ENCODE data around the gene C10orf62.
"Not testable (repeated sequence)": the region's sequence is repeated elsewhere in the genome, so short reads cannot be mapped to it uniquely, and the experiment has no call there.

C10orf62 gene

DNA sequence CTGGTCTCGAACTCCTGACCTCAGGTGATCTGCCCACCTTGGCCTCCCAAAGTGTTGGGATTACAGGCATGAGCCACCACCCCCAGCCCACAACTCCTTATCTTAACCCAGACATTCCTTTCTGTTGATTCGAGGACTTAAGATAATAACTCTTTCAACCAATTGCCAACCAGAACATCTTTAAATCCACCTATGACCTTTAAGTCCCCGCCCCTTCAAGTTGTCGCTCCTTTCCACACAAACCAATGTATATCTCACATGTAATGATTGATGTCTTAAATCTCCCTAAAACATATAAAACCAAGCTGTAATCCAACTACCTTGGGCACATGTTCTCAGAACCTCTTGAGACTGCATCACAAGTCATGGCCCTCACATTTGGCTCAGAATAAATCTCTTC lies 24.7 kb upstream of the C10orf62 start:
- DNase-seq (ENCODE audit: low read depth in 2 of 2), result no peak

- DNase-seq (ENCODE audit: low read depth in 2 of 2), result no peak
These were observed 23.1 kb upstream of the C10orf62 start for GRCh38 chr10:97566336-97566996.

- no peak for DNase-seq (ENCODE audit: low read depth in 2 of 2)
These were observed 21.6 kb upstream of the C10orf62 start for GRCh38 chr10:97567891-97568290.

DNA sequence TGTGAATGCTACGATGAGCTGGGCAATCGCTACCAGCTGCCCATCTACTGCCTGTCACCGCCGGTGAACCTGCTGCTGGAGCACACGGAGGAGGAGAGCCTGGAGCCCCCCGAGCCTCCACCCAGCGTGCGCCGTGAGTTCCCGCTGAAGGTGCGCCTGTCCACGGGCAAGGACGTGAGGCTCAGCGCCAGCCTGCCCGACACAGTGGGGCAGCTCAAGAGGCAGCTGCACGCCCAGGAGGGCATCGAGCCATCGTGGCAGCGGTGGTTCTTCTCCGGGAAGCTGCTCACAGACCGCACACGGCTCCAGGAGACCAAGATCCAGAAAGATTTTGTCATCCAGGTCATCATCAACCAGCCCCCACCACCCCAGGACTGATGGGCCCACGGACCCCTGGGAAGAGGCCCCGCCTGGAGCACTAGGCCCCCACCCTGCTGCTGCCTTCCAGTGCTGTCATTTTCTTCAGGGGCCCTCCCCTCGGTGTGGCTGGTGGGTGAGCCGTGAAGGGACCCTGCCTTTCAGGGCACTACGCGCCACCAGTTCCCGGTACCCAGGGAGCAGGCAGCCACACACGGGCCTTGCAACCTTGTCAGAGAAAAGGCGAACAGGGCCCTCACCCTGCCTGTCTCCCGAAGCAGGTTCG lies 19.3 kb upstream of the C10orf62 start:
- no peak for DNase-seq (ENCODE audit: low read depth in 2 of 2)

- DNase-seq (ENCODE audit: low read depth in 2 of 2), result no peak
These were observed 18.6 kb upstream of the C10orf62 start for GRCh38 chr10:97570789-97571471.

DNA sequence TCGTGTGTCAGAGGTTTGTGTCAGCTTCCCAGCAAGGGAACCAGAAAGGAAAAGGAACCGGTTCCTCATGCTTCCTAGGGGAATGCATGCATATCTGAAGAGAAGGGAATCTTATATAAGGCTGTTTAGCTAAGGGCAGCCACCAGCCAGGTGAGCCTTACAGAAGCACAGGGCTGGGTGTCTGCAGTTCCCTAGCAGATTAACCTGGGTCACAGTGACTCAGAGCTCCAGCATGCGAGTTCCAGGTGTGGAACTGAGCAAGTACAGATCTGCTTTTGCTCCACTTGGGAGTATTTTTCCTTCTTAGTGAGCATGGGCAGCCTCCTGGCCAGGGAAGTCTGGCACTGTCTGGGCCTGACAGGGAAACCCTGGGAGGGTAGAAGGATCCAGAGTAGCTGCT lies 17.9 kb upstream of the C10orf62 start:
- no peak for DNase-seq (ENCODE audit: low read depth in 2 of 2)

DNA sequence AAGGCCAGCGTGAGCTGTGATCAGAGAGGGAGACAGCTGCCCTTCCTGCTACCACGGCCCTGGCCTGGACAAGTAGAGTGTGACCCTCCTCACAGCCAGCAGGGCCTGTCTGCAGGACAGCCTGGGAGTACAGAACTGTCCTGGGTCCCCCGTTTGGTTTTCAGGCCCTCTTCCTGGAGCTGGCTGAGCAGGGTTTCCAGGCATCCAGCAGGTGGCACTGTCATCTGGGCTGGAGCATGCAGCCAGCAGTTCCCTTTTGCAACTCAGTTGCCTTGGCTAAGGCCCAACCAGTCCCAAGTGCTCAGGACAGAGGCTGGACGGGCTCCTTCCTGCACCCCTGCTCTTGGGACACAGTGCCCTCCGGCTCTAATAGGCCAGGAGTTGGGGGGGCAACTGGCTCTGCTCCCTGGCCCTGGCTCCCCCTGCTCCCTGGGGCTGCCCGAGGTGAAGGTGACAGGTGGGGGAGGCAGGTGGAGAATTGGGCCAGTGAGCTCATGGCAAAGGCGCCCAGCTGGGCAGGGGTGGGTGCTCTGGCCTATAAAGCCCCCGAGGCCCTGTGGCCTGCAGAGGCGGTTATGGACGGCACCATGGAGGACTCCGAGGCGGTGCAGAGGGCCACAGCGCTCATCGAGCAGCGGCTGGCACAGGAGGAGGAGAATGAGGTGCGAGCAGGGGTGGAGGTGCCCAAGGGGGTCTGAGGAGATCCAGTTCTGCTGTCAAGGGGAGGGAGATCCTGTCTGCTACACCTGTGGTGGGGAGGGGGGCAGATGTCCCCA lies 17.1 kb upstream of the C10orf62 start, which contains the start of gene ANKRD2:
TSS of gene ANKRD2 (plus strand) at position 566 of the 776 bp plus-strand sequence. CDS start at position 576, 10 bp downstream.
- DNase-seq (ENCODE audit: low read depth in 2 of 2), result peak; percentile 4 to 40

- no peak for DNase-seq (ENCODE audit: low read depth in 2 of 2)
These were observed 16.5 kb upstream of the C10orf62 start for GRCh38 chr10:97573021-97573420.

DNA sequence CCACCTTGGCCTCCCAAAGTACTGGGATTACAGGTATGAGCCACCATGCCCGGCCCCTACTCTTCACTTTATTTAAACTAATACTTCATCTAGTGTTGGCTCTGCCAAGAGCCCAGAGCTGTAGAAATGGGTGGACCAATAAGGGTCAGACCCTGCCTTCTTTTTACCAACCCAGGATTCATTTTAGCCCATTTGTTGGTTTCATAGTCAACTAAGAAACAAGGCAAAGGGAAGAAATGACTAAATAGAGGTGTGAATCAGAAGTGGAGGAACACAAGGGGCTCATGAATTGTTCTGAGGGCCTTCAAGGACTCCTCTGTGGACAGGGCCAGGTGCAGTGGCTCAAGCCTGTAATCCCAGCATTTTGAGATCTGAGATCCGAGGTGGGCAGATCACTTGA lies 15.8 kb upstream of the C10orf62 start:
- DNase-seq (ENCODE audit: low read depth in 2 of 2), result no peak

- no peak for DNase-seq (ENCODE audit: low read depth in 2 of 2)
These were observed 15.0 kb upstream of the C10orf62 start for GRCh38 chr10:97574374-97575126.

DNA sequence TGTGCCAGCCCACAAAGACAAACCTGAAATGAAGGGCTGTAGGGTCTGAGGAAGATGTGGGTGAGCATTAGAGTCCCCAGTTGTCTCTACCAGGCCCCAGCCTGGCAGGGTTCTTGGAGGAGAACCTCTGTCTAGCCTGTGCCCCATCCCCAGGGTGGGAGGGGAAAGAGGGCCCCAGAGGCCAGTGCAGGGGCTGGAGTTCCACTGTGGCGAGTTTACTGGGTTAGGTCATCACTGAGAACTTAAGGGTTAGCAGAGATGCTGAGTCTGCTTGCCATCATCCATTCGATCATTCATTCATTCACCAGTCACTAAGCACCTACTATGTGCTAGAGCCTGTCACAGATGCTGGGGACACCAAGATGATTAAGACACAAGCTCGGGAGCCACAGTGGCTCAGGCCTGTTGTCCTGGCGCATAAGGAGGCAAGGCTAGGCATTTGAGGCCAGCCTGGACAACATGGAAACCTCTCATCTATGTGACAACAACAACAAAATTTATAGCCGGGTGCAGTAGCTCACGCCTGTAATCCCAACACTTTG lies 14.3 kb upstream of the C10orf62 start:
- DNase-seq (ENCODE audit: low read depth in 2 of 2), result no peak

DNA sequence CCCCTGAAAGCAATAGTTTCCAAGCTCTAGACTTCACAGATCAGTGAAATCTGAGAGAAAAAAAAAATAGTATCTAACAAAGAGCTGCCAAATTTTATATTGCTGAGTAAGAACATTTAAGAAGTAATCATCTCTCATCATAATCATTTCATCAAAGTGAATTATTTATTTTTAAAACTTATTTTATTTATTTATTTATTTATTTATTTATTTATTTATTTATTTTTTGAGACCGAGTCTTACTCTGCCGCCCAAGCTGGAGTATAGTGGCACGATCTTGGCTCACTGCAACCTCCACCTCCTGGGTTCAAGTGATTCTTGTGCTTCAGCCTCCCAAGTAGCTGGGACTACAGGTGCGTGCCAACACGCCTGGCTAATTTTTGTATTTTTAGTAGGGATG lies 13.0 kb upstream of the C10orf62 start:
- DNase-seq (ENCODE audit: low read depth in 2 of 2), result not testable (repeated sequence)

GRCh38 chr10:97577701-97578100 lies 11.8 kb upstream of the C10orf62 start:
- DNase-seq (ENCODE audit: low read depth in 2 of 2), result no peak

DNA sequence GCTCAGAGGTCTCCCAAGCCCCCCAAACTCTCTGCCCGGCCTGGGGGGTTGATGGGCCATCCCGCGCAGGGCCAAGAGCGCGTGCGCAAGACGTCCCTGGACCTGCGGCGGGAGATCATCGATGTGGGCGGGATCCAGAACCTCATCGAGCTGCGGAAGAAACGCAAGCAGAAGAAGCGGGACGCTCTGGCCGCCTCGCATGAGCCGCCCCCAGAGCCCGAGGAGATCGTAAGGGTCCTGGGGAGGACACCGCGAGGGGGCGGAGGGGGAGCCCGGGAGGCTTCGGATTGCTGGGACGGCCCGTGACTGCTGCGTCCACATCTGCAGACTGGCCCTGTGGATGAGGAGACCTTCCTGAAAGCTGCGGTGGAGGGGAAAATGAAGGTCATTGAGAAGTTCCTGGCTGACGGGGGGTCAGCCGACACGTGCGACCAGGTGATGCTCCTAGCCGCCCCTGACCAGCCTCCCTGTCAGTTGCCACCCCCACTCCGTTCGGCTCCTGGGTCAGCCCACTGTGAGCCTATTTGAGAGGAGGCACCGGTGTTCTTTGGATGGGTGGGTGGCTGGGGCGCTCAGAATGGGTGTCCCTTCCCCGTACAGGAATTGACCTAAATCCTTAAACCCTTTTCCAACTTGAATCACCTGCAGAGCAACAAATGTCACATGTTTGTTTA lies 11.2 kb upstream of the C10orf62 start:
- no peak for DNase-seq (ENCODE audit: low read depth in 2 of 2)

- DNase-seq (ENCODE audit: low read depth in 2 of 2), result no peak
These were observed 8.8 kb upstream of the C10orf62 start for GRCh38 chr10:97580421-97581367.

- DNase-seq (ENCODE audit: low read depth in 2 of 2), result no peak
These were observed 7.4 kb upstream of the C10orf62 start for GRCh38 chr10:97582169-97582568.

GRCh38 chr10:97583476-97583875 lies 6.0 kb upstream of the C10orf62 start:
- DNase-seq (ENCODE audit: low read depth in 2 of 2), result no peak

- no peak for DNase-seq (ENCODE audit: low read depth in 2 of 2)
These were observed 5.3 kb upstream of the C10orf62 start, which contains the start of gene HOGA1 for GRCh38 chr10:97584060-97584797. Gene HOGA1 (plus strand): TSS chr10:97584389. CDS start chr10:97584704, 315 bp downstream.

All from stimulated activated CD4-positive, alpha-beta T cell treated with anti-CD3 and anti-CD28 coated beads, Interleukin-12 subunit alpha, Interleukin-12 subunit beta, amount 100 ng/mL, for 24 hours (primary cell).